H1 (cell line): ENCODE measurements around the gene ZNF764. TPM values are rescaled to one million over a fixed set of nuclear protein-coding genes. Genes with fewer than 3 reads are reported as not detected.

Experiments used
- CHD1 ChIP-seq: IDR thresholded peaks from 2 replicates; pipeline ENCODE4 v1.6.1; 2012; ENCODE audit warnings: low read depth, low read length, improper control_type of control experiment
- FOSL1 ChIP-seq: IDR thresholded peaks from 2 replicates; pipeline ENCODE4 v1.6.1; 2011; ENCODE audit warnings: mild to moderate bottlenecking, low read depth, low read length, moderate library complexity; ENCODE audit not compliant: insufficient read depth
- GTF2F1 ChIP-seq: IDR thresholded peaks from 2 replicates; pipeline ENCODE4 v1.6.1; 2012; ENCODE audit warnings: low read depth, low read length, improper control_type of control experiment, borderline replicate concordance
- JUND ChIP-seq: IDR thresholded peaks from 2 replicates; pipeline ENCODE4 v1.6.1; 2011; ENCODE audit warnings: mild to moderate bottlenecking, improper control_type of control experiment, low read length
- KDM1A ChIP-seq: fragments of 200-600, 300-600 bp; sonication (generic); IDR thresholded peaks from 2 replicates; pipeline ENCODE4 v1.7.1; 2016; ENCODE audit warnings: mild to moderate bottlenecking, low read length, borderline replicate concordance
- KDM5A ChIP-seq: fragments of 200-600 bp; IDR thresholded peaks from 2 replicates; pipeline ENCODE4 v1.7.1; 2012; ENCODE audit warnings: mild to moderate bottlenecking, low read length, inconsistent platforms, mixed read lengths
- MAFK ChIP-seq: IDR thresholded peaks from 2 replicates; pipeline ENCODE4 v1.6.1; 2012; ENCODE audit warnings: low read depth, mild to moderate bottlenecking, improper control_type of control experiment, low read length
- NANOG ChIP-seq: IDR thresholded peaks from 2 replicates; pipeline ENCODE4 v1.6.1; 2011; ENCODE audit warnings: low read length, low read depth, mild to moderate bottlenecking, inconsistent platforms; ENCODE audit not compliant: insufficient read depth, poor library complexity, severe bottlenecking
- POLR2A ChIP-seq, 2 experiments: IDR thresholded peaks; 1 replicate in 1 of 2; 2 replicates in 1 of 2; pipeline ENCODE4 v1.6.1; 2011; ENCODE audit warnings: low read depth in 2 of 2, low read length in 2 of 2, mild to moderate bottlenecking in 2 of 2; ENCODE audit errors: control extremely low read depth in 1 of 2
- POU5F1 ChIP-seq: IDR thresholded peaks from 2 replicates; pipeline ENCODE4 v1.6.1; 2011; ENCODE audit warnings: low read depth, mild to moderate bottlenecking, low read length, moderate library complexity
- RNF2 ChIP-seq: fragments of 200-900, 300-1000 bp; sonication (generic); IDR thresholded peaks from 2 replicates; pipeline ENCODE4 v1.7.1; 2016; ENCODE audit warnings: borderline replicate concordance, low read depth, mild to moderate bottlenecking, antibody characterized with exemption, low read length; ENCODE audit not compliant: poor library complexity, severe bottlenecking; ENCODE audit errors: missing control alignments
- SAP30 ChIP-seq: fragments of 300-600 bp; sonication (generic); IDR thresholded peaks from 2 replicates; pipeline ENCODE4 v1.7.1; 2012; ENCODE audit warnings: low read length, moderate library complexity, mild to moderate bottlenecking, inconsistent platforms; ENCODE audit not compliant: insufficient read depth, insufficient replicate concordance
- SIN3A ChIP-seq, 2 experiments: IDR thresholded peaks in 1 of 2; conservative IDR thresholded peaks in 1 of 2; 2 replicates each; pipeline ENCODE4 v1.6.1; 2011 to 2012; ENCODE audit warnings: low read length in 2 of 2, improper control_type of control experiment in 1 of 2, low read depth in 1 of 2, mild to moderate bottlenecking in 1 of 2
- SIRT6 ChIP-seq: IDR thresholded peaks from one replicate; pipeline ENCODE4 v1.7.1; 2012; ENCODE audit warnings: low read length, inconsistent platforms
- SP2 ChIP-seq: IDR thresholded peaks from 2 replicates; pipeline ENCODE4 v1.6.1; 2012; ENCODE audit warnings: mild to moderate bottlenecking, low read length, inconsistent platforms
- TAF1 ChIP-seq: IDR thresholded peaks from 2 replicates; pipeline ENCODE4 v1.6.1; 2011; ENCODE audit warnings: mild to moderate bottlenecking, low read depth, low read length
- YY1 ChIP-seq: IDR thresholded peaks from 2 replicates; pipeline ENCODE4 v1.6.1; 2011; ENCODE audit warnings: low read depth, mild to moderate bottlenecking, low read length
- ZNF274 ChIP-seq: IDR thresholded peaks from 2 replicates; pipeline ENCODE4 v1.7.0; 2012; ENCODE audit warnings: low read length, borderline replicate concordance; ENCODE audit errors: extremely low read depth
- polyA plus RNA-seq, 7 experiments: library from polyadenylated mRNA; depleted of rRNA in 3 of 7; stranded (reverse) in 5 of 7; unstranded in 2 of 7; fragments of >200 nt in 5 of 7; fragments of 200-250 nt in 2 of 7; gene quantifications; 1 replicate in 5 of 7; 2 replicates in 1 of 7; 4 replicates in 1 of 7; pipeline versions ENCODE4 v1.2.1 to v1.2.3, GENCODE V29; 2011 to 2013; ENCODE audit warnings: missing spikeins in 2 of 7, mixed read lengths in 2 of 7
- total RNA-seq: library from RNA; stranded (reverse); fragmentation: NEBNext Ultra II Directional; extraction: Animal tissue kit (Norgen Biotek cat#: 25700); gene quantifications from 2 replicates; pipeline ENCODE4 v1.2.1, GENCODE V29; 2021
- TF ChIP-seq, protein P1 (sequence below): IDR thresholded peaks from 2 replicates; pipeline ENCODE4 v1.6.1; 2012; ENCODE audit warnings: inconsistent platforms
- TF ChIP-seq, protein P2 (sequence below): IDR thresholded peaks from 2 replicates; pipeline ENCODE4 v1.6.1; 2011; ENCODE audit warnings: low read length, improper control_type of control experiment
- TF ChIP-seq, protein P3 (sequence below): IDR thresholded peaks from 2 replicates; pipeline ENCODE4 v1.6.1; 2012; ENCODE audit warnings: low read length, inconsistent platforms
- TF ChIP-seq, protein P4 (sequence below): IDR thresholded peaks from 2 replicates; pipeline ENCODE4 v1.6.1; 2011; ENCODE audit warnings: low read depth, mild to moderate bottlenecking, low read length; ENCODE audit not compliant: insufficient read depth

The ZNF764 gene
- total and polyA plus RNA-seq, 2 of the 8 experiments (the other 6 are each of a cell fraction or from before 2014, with no cell fraction given), result 5.7 to 7.7 TPM

DNA sequence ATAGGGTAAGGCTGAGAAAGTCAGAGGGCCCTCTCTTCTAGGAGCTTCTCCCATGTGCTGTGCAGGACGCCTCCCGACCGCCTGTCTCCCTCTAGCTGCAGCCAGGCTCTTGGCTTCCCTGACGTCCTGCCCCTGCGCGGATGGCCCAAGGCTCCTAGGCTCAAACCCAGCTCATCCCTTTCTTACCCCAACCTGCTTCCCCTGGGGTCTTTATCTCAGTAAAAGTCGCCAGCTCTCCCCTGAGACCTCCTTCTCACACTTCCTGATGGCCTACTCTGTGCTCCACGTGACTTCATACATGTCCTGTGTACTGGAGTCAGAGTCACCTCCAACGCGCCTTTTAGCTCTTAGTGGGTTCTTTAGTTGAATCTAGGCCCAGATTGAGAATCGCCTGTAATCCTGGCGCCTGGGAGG is 22.4 kb downstream of the ZNF764 start (continued):
- TF ChIP-seq YY1, result peak; percentile 64; the same call in 1 of the 2 replicates
- no peak for TF ChIP-seq MAFK
- peak; percentile 24 for TF ChIP-seq SAP30
- TF ChIP-seq, protein P1, sequence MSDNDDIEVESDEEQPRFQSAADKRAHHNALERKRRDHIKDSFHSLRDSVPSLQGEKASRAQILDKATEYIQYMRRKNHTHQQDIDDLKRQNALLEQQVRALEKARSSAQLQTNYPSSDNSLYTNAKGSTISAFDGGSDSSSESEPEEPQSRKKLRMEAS, result peak; percentile 89
- no peak for TF ChIP-seq KDM5A
- TF ChIP-seq, protein P2, sequence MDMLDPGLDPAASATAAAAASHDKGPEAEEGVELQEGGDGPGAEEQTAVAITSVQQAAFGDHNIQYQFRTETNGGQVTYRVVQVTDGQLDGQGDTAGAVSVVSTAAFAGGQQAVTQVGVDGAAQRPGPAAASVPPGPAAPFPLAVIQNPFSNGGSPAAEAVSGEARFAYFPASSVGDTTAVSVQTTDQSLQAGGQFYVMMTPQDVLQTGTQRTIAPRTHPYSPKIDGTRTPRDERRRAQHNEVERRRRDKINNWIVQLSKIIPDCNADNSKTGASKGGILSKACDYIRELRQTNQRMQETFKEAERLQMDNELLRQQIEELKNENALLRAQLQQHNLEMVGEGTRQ, result no peak
- TF ChIP-seq, protein P3, sequence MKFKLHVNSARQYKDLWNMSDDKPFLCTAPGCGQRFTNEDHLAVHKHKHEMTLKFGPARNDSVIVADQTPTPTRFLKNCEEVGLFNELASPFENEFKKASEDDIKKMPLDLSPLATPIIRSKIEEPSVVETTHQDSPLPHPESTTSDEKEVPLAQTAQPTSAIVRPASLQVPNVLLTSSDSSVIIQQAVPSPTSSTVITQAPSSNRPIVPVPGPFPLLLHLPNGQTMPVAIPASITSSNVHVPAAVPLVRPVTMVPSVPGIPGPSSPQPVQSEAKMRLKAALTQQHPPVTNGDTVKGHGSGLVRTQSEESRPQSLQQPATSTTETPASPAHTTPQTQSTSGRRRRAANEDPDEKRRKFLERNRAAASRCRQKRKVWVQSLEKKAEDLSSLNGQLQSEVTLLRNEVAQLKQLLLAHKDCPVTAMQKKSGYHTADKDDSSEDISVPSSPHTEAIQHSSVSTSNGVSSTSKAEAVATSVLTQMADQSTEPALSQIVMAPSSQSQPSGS, result no peak
- TF ChIP-seq KDM1A, result no peak
- TF ChIP-seq, protein P4, sequence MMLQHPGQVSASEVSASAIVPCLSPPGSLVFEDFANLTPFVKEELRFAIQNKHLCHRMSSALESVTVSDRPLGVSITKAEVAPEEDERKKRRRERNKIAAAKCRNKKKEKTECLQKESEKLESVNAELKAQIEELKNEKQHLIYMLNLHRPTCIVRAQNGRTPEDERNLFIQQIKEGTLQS, result no peak
- no peak for TF ChIP-seq ZNF274
- TF ChIP-seq TAF1, result peak; percentile 65
- TF ChIP-seq RNF2, result no peak
- no peak for TF ChIP-seq NANOG
- no peak for TF ChIP-seq JUND
- no peak for TF ChIP-seq POU5F1
- TF ChIP-seq CHD1, result no peak
- TF ChIP-seq POLR2A (IDR thresholded peaks at IDR 0.05; ENCODE audit: control extremely low read depth in 1 of 2, low read depth in 2 of 2, low read length in 2 of 2), result peak in 1 of 2 experiments; percentile 61; a peak in 1 of 3 replicates
- no peak for TF ChIP-seq GTF2F1
- no peak for TF ChIP-seq SP2
- 0 out of 4 replicates have a peak, but pooled peaks of 1 of the 2 experiments have one; percentile 74 for TF ChIP-seq SIN3A (conservative IDR thresholded peaks at IDR 0.05 in 1 of 2, IDR thresholded peaks at IDR 0.05 in 1 of 2; ENCODE audit: low read depth in 1 of 2, low read length in 2 of 2)
- no peak for TF ChIP-seq FOSL1
- TF ChIP-seq SIRT6, result no peak
